Measurements from ENCODE around the gene GNAQ.
"Not testable (repeated sequence)": the region's sequence is repeated elsewhere in the genome, so short reads cannot be mapped to it uniquely, and the experiment has no call there.

GNAQ gene

DNA sequence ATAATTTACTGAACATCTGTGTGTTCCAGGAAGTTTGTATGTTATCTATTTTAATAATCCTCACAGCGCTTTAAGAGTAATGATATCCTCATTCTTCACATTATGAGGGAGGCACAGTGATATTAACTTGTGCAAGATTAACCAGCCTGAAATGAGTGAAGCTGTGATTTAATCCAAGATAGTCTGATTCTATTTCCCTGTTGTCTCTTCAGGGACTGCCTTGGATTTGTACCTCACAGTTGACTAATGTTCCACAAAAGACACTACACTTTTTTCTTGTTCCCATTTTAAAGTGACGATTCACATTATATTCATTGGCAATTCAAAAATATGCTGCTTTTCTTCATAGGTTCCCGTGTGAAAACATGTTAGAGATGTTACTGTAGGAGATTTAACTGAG lies 258.2 kb downstream of the GNAQ start:
- no peak for DNase-seq (ENCODE audit: low read depth in 2 of 2)

DNA sequence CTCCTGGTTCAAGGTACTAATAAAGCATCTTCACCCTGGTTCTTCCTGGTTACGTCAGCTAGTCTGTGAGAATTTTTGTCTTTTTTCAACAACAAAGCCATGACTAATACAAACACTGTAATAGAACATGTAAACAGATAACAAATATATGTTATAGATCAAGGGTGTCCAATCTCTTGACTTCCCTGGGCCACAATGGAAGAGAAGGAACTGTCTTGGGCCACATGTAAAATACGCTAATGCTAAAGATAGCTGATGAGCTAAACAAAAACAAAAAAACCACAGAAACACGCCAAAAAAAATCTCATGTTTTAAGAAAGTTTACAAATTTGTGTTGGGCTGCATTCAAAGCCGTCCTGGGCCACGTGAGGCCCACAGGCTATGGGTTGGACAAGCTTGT lies 259.0 kb downstream of the GNAQ start:
- DNase-seq (ENCODE audit: low read depth in 2 of 2), result no peak

DNA sequence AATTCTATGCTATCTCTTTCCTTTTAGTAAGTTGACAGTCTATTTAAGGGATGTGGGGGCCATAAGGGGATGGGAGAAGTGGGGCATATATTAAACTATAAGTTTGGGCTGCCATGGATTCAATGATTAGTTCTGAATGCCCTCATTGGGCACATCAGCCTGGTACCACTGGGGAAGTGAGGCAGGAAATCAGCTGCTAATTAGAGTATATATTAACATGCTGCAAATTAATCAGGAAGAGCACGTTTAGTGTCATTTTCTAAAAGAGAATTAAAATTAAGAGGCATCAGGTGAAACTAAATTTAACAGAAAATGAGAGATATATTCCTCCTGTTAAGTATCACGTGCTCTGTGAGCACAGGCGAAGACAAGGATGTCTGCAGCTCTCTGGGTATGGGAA lies 260.4 kb downstream of the GNAQ start:
- DNase-seq (ENCODE audit: low read depth in 2 of 2), result no peak

GRCh38 chr9:77770340-77770739 lies 261.3 kb downstream of the GNAQ start:
- DNase-seq (ENCODE audit: low read depth in 2 of 2), result no peak

DNA sequence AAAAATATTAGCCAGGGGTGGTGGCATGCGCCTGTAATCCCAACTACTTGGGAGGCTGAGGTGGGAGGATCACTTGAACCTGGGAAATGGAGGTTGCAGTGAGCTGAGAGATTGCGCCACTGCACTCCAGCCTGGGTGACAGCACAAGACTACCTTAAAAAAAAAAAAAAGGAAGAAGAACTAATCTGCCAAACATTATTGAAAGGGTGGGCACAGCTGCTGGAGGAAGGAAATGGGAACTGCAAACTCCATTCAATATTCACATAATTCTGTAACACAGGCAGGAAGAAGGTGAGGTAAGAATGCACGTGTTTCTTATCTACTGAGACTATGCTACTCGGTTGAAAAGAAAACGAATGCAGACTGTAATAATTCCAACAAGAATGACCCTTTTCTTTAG lies 262.4 kb downstream of the GNAQ start:
- no peak for DNase-seq (ENCODE audit: low read depth in 2 of 2)

DNA sequence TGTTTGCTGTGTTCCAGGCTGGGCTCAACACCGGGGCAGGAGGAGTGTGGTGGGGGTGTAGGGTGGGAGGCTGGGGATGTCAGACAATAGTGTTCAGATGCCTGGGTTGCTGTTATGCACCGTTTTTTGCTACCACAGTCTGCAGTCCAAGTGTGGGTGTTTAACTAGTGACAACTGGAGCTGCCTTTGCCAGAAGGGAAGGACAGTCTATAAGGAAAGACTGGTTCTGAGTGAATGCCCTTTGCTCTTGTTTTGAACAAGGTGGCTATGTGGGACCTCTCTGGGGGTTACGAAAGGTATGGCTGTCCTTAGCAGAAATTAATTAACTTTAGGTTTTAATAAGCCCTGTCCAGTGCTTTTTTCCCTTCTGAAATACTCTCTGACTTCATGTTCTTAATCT lies 265.0 kb downstream of the GNAQ start:
- DNase-seq (ENCODE audit: low read depth in 2 of 2), result no peak

GRCh38 chr9:77765781-77766259 lies 265.8 kb downstream of the GNAQ start:
- no peak for DNase-seq (ENCODE audit: low read depth in 2 of 2)

GRCh38 chr9:77764894-77765780 lies 266.5 kb downstream of the GNAQ start:
- DNase-seq (ENCODE audit: low read depth in 2 of 2), result no peak

DNA sequence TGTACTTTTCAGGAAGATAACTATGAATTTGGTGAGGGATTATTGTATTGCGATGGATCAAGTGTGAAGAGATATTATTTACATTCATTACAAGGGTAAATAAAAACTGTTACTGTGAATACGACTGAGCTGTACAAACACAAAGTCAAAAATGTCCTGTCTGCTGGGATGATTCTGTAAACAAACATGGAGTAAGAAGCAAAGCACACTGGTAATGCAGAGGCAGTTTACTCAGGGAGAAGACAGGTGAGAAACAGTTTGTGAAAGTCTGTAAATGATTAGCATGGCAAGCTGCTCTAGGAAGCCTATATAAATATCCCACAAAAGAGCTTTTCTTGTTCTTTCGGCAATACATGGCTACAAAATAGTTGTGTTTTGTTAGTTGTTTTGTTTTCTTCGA lies 268.0 kb downstream of the GNAQ start:
- DNase-seq (ENCODE audit: low read depth in 2 of 2), result no peak

GRCh38 chr9:77760919-77761318 lies 270.7 kb downstream of the GNAQ start:
- DNase-seq (ENCODE audit: low read depth in 2 of 2), result not testable (repeated sequence)

GRCh38 chr9:77759391-77759790 lies 272.2 kb downstream of the GNAQ start:
- no peak for DNase-seq (ENCODE audit: low read depth in 2 of 2)

GRCh38 chr9:77756449-77756848 lies 275.2 kb downstream of the GNAQ start:
- DNase-seq (ENCODE audit: low read depth in 2 of 2), result no peak

DNA sequence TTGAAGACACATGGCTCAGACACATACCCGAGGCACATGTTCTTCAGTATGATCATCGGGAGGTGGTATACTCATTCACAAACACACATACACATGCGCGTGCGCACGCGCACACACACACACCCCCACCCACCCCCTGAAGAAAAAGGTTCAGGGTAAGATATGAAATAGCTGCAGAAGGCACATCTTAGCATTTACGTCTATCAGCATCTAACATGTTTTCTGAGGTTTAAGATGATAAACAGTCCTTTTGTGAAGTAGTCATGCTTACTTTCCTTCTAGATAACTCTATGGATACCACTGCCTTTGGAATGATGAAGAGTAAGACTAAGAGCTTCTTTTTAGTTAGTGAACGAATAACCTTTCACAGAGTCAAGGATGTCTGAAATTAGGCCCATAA lies 278.4 kb downstream of the GNAQ start:
- DNase-seq (ENCODE audit: low read depth in 2 of 2), result no peak

GRCh38 chr9:77752554-77752953 lies 279.1 kb downstream of the GNAQ start:
- DNase-seq (ENCODE audit: low read depth in 2 of 2), result no peak

GRCh38 chr9:77751341-77752091 lies 280.1 kb downstream of the GNAQ start:
- no peak for DNase-seq (ENCODE audit: low read depth in 2 of 2)

DNA sequence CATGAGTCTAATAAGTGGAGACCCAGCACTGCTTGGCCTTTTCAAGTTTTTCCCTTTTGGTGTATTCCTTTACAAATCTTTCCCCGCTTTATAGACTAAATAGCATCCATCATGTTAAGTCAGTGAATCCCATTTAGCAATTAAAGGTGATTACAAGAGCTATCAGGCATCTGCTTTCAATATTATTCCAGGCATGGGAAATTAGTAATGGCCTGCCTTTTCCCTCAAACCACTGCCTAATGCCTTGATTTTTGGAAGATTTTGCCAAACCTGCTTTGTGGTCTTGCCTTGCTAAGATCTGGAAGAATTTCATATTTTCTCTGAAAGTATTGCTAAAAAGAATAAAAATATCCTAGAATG lies 280.6 kb downstream of the GNAQ start:
- DNase-seq (ENCODE audit: low read depth in 2 of 2), result no peak

DNA sequence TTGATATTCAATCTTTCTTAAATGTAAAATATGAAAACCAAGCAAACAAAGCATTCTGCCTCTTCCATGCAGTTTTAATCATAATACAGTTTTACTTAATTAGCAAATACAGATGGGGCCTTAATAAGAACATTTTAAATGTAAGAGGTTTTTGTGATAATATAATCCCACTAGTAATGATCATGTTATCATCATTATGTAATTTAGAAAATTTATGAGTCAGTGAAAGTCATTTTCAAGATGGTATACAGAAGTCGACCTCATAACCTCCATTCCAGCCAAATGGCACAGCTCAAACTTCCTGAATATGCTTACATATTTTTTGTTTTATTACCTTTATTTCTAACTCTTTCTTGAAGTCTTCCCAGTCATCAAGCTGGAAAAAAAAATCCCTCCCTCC lies 281.3 kb downstream of the GNAQ start:
- no peak for DNase-seq (ENCODE audit: low read depth in 2 of 2)

- DNase-seq (ENCODE audit: low read depth in 2 of 2), result no peak
Observed at GRCh38 chr9:77748214-77748772, 283.3 kb downstream of the GNAQ start.

- DNase-seq (ENCODE audit: low read depth in 2 of 2), result no peak
Observed at GRCh38 chr9:77747163-77747562, 284.4 kb downstream of the GNAQ start.

DNA sequence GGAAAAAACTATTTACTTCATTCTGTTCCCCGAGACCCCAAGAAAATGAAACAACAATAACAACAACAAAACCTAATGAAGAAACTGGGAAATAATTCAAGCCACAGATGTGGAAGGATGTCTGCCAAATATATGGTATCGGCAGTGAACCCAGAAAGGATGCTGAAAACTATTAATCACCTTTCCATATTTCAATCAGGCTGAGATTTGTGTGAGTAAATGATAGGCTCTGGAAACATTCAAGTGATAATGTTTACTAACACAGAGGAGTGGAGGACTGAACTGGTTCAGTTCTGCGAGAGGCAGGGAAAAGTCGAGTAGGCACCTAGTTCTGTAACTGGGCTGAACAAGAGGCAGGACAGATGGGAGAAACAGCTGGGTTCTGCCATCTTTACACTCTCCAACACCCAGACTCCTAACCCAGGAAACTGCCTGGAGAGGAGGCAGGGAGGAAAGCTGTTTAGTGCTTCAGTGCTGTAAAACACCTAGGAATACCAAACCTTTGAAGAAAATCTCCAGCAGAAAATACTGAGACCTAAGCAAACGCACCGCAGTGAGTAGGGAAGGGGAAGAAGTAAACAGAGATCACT lies 286.7 kb downstream of the GNAQ start:
- DNase-seq (ENCODE audit: low read depth in 2 of 2), result no peak

DNA sequence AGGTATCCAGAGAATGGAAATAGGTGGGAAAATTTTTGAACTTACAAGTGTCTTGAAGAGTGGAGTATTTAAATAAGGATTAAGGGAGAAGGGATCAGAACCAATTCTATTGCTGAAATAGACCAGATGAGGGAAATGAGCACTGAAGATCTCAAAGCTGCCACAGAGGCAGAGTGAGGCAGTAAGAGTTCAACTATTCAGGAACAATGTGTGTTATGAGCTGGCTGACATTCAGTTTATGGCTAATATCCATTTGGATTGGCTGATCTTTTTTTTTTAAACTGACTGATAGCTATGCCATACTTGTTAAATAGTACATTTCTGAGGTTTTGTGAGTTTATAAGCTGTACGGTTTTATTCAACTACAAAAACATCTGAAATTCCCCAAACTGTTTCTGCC lies 288.2 kb downstream of the GNAQ start:
- DNase-seq (ENCODE audit: low read depth in 2 of 2), result no peak

- DNase-seq (ENCODE audit: low read depth in 2 of 2), result no peak
Observed at GRCh38 chr9:77738932-77739331, 292.7 kb downstream of the GNAQ start.

Measured in stimulated activated CD8-positive, alpha-beta memory T cell treated with anti-CD3 and anti-CD28 coated beads, Interleukin-2, amount 100 ng/mL, for 1 hour (primary cell).